DMS153 (cell line): ENCODE measurements around the gene DMKN.

ENCODE experiments used
- DNase-seq: peaks from one replicate; lab custom pipeline; 2025; lab: John Stamatoyannopoulos, UW

DMKN gene

DNA sequence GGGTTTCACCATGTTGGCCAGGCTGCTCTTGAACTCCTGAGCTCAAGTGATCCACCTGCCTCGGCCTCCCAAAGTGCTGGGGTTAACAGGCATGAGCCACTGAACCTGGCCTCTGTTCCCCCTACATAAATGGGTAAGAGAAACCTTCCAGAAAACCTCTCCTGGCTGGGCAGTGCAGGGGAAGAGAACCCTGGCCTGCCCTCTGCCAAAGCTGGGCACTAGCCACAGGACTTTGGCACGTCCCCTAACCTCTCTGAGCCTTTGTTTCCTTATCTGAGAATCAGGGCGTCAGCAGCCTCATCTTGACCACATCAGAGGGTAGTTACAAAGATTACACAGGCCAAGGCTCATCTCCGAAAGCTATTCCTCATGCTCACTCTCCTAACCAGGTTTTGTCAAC lies 12.4 kb upstream of the DMKN start:
- no peak for DNase-seq

GRCh38 chr19:35524181-35524837 lies 10.9 kb upstream of the DMKN start:
- DNase-seq, result no peak

GRCh38 chr19:35522745-35523327 lies 9.4 kb upstream of the DMKN start:
- no peak for DNase-seq

GRCh38 chr19:35521124-35521743 lies 7.8 kb upstream of the DMKN start:
- DNase-seq, result no peak

DNA sequence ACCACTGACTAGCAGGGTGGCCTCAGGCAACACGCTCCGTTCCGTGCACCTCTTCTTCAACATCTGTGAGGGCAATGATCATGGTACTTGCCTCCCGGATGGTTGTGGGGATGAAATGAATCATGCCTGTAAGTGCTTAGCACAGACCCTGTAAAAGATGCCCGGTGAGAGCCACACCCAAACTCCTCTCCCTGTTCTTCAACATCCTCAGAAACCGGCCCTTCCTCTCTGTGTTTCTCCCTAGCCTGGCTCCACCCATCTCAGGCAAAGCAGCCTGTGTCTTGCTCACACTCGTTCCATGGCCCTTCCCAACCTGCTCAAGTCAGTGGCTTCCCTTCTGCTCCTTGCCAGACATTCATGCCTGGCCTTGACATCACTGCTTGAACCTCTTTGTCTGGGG lies 5.8 kb upstream of the DMKN start:
- DNase-seq, result no peak

DNA sequence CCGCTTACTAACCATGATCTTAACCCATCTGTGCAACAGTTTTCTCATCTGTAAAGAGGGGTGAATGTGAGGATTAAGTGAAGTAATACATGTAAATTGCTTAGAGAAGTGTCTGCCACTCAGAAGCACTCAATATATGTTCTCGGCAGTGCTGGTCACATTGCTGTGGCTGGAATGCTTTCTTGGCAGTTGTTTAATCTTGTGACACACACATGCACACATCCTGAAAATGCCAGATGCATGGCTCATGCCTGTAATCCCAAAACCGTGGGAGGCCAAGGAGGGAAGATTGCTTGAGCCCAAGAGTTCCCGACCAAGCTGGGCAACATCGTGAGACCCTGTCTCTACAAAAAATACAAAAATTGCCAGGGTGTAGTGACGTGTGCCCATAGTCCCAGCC lies 4.9 kb upstream of the DMKN start:
- DNase-seq, result no peak

- no peak for DNase-seq
Observed at GRCh38 chr19:35517342-35517741, 3.9 kb upstream of the DMKN start.

GRCh38 chr19:35516310-35516709 lies 2.9 kb upstream of the DMKN start:
- DNase-seq, result no peak

GRCh38 chr19:35514282-35514809 lies 897 bp upstream of the DMKN start:
- DNase-seq, result no peak

DNA sequence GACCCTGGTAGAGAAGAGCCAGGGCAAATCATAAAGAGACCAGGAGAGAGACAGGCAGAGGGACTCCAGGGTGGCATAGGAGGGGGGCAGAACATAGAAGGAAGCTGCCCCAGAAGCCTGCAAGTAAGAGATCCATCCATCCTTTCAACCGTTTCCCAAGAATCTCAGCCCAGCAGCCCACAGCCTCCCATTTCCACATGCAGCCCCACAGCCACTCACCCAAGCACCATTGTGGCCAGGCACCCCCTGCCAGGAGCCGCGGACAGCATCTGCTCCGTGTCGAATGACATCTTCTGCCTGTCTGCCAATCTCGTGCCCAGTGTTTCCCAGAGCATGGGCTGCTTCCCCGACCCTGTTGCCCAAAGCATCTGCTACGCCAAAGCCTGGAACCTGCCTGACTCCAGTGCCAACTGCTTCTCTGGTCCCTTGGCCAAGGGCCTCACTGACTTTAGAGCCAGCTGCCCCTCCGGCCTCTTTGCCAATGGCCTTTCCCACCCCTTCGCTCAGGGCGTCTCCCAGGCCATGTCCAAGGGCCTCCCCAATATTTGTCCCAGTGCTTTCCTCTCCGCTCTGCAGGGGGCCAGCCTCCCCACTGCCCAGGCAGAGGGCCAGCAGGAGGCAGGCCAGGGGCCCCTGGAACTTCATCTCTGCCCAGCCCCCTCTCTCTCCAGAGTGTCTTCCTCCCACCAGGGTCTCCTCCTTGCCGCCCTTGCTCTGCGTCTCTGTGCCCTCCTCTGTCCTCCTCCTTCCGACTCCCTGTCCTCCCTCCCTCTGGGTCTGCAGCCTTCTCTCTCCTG lies 420 bp downstream of the DMKN start:
- DNase-seq, result no peak

DNA sequence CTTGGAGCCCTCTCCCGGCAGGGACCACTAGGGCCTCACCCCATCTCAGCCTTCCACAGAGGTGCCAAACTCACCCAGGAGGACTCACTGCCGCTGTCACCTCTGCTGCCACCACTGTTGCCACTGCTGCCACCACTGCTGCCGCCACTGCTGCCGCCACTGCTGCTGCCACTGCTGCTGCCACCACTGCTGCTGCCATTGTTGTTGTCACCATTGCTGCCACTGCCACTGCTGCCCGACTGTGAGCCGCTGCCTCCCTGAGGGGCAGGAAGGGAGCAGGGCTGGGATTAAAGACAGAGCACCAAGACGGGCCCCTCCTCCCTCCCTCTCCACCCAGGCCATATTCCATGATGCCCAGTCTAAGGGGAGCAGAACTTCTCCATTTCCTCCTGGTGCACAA lies 2.1 kb downstream of the DMKN start:
- DNase-seq, result no peak

DNA sequence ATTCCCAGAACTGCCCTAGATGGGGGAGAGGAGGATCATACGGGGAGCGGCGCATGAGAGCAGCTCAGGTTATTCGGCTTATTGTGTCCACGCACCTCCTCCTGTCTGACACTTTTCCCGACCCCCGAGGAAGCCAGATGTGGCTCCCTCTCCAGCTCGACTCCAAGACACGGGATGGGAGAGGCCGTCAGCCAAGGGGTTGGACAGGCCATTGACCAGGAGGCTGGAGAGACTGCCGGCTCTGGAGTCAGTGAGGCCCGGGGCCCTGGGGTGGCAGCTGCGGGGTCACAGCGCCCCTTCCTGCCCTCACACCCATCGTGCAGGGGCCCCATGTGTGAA lies 2.9 kb downstream of the DMKN start:
- no peak for DNase-seq

- DNase-seq, result no peak
Observed at GRCh38 chr19:35509861-35510625, 3.4 kb downstream of the DMKN start.

DNA sequence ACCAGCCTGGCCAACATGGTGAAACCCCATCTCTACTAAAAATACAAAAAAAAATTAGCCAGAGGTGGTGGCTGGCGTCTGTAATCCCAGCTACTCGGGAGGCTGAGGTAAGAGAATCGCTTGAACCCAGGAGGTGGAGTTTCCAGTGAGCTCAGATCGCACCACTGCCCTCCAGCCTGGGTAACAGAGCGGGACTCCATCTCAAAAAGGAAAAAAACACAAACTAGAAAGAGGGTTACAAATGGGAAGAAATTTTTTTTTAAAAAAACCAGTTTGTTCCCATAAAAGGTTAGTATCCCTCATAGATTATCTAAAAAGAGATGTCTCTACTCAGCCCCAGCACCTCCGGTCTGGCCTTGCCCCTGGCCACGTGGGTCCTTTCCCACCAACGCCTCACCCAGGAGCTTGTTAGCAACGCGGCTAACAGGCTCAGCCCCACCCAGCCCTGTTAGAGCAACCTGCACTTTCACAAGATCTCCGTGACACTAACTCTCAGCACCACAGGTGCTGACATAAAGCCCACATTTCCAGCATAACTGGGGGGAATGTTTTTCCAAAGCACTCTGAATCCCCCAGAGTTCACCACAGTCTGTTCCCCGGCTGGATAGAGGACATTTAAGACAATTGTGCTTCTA lies 4.3 kb downstream of the DMKN start:
- DNase-seq, result no peak

- no peak for DNase-seq
Observed at GRCh38 chr19:35508129-35508528, 5.3 kb downstream of the DMKN start.

- DNase-seq, result no peak
Observed at GRCh38 chr19:35507561-35507960, 5.9 kb downstream of the DMKN start.

DNA sequence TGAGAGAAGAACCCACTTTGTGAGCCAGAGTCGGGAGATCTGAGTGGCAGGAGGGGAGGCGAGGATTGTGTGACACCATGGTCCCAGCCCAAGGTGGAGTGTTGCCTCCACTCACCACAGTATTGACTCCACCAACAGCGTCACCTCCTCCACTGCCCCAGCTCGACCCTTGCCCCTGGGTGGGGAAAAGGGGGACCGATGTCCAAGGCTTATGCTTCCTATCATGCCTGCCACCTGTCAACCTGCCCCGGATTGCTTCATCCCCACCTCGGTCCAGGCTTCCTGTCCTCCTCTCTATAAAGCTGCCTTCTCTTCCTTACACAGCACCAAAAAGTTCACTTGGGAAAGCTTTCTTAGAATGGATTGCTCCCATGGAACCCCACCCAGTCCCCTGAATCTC lies 7.4 kb downstream of the DMKN start:
- DNase-seq, result no peak

GRCh38 chr19:35502751-35503150 lies 10.7 kb downstream of the DMKN start:
- no peak for DNase-seq

DNA sequence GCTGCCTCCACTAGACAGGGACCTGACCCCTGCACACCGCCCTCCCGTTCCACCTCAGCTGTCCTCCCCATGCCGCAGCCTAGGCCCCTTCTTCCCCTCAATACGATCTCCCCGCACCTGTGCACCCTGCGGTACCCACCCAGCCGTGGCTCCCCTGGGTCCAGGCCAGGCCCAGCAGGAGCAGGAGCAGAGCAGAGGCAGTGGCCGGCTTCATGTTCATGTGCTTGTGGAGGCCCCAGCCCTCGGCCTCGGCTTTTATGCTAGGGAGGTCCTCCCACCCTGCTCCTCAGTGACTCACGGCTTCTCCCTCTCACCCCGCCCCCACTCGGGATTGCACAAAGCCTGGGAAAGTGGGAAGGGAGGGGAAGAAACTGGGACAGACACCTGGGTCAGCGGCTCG lies 11.8 kb downstream of the DMKN start:
- DNase-seq, result no peak

GRCh38 chr19:35500611-35501010 lies 12.8 kb downstream of the DMKN start:
- DNase-seq, result no peak

DNA sequence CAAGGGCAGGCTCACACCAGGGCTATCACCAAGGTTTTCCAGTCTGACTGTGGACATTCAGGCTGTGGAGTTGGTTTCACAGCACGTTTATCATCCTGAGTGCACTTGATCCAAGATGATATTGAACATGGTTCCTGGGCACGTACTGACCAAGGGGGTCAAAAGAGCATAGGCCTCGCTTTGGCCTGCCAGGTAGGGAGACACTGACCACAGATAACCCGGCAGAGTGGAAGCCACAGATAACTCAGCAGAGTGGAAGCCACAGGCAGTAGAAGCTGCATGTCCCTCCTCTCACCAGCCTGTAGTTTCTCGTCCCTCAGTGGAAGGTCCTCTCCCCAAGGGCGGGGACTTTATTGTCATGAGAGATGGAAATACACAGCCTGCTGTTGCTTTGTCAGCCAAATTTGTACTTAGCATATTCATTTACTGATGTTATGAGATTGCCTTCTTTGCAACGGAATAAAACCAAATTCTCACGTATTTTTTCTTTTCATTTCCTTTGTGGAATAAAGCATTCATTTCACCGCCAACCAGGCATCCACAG lies 14.4 kb downstream of the DMKN start:
- no peak for DNase-seq
